ENCODE results near the gene GSE1.

GSE1 gene

DNA sequence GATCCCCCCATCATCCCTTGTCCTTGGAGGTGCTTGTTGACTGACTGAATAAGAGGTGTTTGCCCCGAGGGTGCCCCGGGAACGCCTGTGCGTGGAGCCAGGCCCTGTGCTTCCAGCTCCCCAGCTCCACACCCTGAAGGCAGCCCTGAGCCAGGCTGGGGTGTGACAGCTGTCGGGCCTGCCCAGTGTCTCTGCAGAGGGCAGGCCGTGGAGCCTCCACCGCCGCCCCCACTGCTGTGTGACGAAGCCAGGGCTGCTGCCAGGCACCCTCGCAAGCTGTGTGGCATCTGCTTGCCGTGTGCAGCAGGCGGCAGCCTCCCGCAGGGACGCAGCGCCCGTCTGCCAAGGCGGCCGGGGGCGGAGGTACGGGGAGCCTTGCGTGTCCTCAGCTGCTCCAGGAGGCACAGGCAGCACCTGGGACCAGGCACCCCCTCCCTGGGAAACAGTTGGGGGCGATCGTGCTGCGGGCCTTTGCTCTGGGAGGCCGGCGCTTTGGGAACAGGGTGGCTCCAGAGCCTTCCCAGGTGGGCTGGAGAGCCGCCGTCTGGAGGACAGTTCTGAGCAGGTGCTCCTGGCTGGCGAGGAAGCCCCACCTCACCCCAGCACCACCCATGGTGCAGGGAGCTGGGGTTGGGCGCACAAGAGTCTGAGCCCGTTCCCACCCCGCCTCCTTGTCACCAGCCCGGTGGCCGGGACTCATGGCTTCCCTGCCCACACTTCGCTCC is 26.6 kb downstream of the GSE1 start:
- Histone ChIP-seq H3K4me1 (ENCODE audit: control insufficient read depth in 1 of 2, insufficient read depth in 2 of 2, low read length in 2 of 2) (peaks cover 21 to 42% of the 10 kb centered on the region in 2 donors), H3K4me3 (ENCODE audit: low read depth in 1 of 2, low read length in 2 of 2) (no peak overlapping the region), H3K9ac (ENCODE audit: low read depth in 1 of 2, low read length in 2 of 2) (no peak overlapping the region), H3K36me3 (ENCODE audit: control insufficient read depth in 1 of 2, insufficient read depth in 2 of 2, low read length in 2 of 2) (peaks cover 0 to 9% of the 10 kb centered on the region in 2 donors), H3K9me3 (ENCODE audit: control insufficient read depth in 1 of 2, low read length in 2 of 2) (no peaks in the 10 kb centered on the region), H3K27me3 (ENCODE audit: control insufficient read depth in 1 of 2, insufficient read depth in 2 of 2, low read length in 2 of 2) (no peaks in the 10 kb centered on the region), H3K27ac (ENCODE audit: low read depth, low read length) (no peak overlapping the region)

DNA sequence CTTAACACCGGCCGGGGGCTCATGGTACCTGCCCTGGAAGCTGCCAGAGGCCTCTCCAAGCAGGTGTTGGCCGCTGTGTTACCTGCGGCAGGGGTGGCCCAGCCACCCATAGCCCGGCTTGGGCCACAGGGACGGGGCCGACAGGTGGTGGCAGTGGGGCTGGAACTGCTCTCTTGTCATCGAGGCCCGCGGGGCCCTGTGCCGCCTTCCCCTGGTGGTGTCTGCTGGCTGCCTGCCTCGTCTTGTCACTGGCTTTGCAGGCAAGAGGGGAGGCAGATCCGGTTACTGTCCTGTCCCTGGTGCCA is 27.1 kb downstream of the GSE1 start:
- peaks cover 0 to 9% of the 10 kb centered on the region in 2 donors for H3K36me3 ChIP-seq (ENCODE audit: control insufficient read depth in 1 of 2, insufficient read depth in 2 of 2, low read length in 2 of 2)
- H3K4me3 ChIP-seq (ENCODE audit: low read depth in 1 of 2, low read length in 2 of 2) = no peak overlapping the region
- H3K9me3 ChIP-seq (ENCODE audit: control insufficient read depth in 1 of 2, low read length in 2 of 2) = no peaks in the 10 kb centered on the region
- H3K27ac ChIP-seq (ENCODE audit: low read depth, low read length) = no peak overlapping the region
- no peak overlapping the region for H3K9ac ChIP-seq (ENCODE audit: low read depth in 1 of 2, low read length in 2 of 2)
- H3K27me3 ChIP-seq (ENCODE audit: control insufficient read depth in 1 of 2, insufficient read depth in 2 of 2, low read length in 2 of 2) = no peaks in the 10 kb centered on the region
- H3K4me1 ChIP-seq (ENCODE audit: control insufficient read depth in 1 of 2, insufficient read depth in 2 of 2, low read length in 2 of 2) = peaks cover 26 to 47% of the 10 kb centered on the region in 2 donors

DNA sequence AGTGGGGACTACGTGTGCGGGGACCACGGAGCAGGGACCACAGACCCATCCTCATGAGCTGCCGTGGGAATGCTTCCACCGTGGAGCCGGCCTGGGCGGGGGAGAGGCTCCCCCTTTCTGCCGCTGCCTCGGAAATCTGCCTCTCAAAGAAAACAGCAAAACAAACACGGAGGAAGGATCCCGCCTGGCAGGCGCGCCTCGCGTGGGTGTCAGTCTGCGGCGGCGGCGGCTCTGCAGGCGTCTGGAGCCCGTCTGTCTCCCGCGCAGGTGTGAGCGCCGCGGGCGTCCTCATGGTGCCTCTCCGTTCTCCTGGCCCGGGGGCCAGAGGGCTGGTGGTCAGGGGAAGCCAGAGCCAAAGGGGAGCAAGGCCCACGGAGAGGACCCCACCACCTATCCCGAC is 27.5 kb downstream of the GSE1 start:
- Histone ChIP-seq H3K4me1 (ENCODE audit: control insufficient read depth in 1 of 2, insufficient read depth in 2 of 2, low read length in 2 of 2) (peaks cover 27 to 51% of the 10 kb centered on the region in 2 donors), H3K9me3 (ENCODE audit: control insufficient read depth in 1 of 2, low read length in 2 of 2) (no peaks in the 10 kb centered on the region), H3K9ac (ENCODE audit: low read depth in 1 of 2, low read length in 2 of 2) (no peak overlapping the region), H3K4me3 (ENCODE audit: low read depth in 1 of 2, low read length in 2 of 2) (no peak overlapping the region), H3K27me3 (ENCODE audit: control insufficient read depth in 1 of 2, insufficient read depth in 2 of 2, low read length in 2 of 2) (no peaks in the 10 kb centered on the region), H3K27ac (ENCODE audit: low read depth, low read length) (no peak overlapping the region), H3K36me3 (ENCODE audit: control insufficient read depth in 1 of 2, insufficient read depth in 2 of 2, low read length in 2 of 2) (peaks cover 0 to 8% of the 10 kb centered on the region in 2 donors)

DNA sequence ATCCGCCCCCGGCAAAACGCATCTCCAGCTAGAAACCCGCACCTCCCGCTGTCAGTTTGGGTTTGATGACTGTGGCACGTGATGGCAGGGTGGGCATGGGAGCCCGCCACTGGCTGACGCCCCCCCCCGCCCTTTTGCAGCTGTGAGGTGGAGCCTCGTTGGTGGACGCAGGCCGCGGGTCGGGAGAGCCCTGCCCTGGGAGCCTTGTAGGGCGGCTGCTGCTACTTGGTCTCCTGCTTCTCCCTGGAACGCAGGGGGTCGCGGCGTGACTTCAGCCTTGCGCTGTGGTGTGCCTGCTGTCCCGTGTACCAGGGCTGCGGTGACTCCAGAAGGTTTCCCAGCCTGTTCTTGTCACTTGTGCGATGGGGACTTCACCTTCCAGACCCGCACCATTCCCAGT is 28.2 kb downstream of the GSE1 start:
- no peak overlapping the region for H3K27ac ChIP-seq (ENCODE audit: low read depth, low read length)
- H3K9me3 ChIP-seq (ENCODE audit: control insufficient read depth in 1 of 2, low read length in 2 of 2) = no peaks in the 10 kb centered on the region
- H3K36me3 ChIP-seq (ENCODE audit: control insufficient read depth in 1 of 2, insufficient read depth in 2 of 2, low read length in 2 of 2) = peaks cover 0 to 14% of the 10 kb centered on the region in 2 donors
- no peak overlapping the region for H3K4me3 ChIP-seq (ENCODE audit: low read depth in 1 of 2, low read length in 2 of 2)
- no peak overlapping the region for H3K9ac ChIP-seq (ENCODE audit: low read depth in 1 of 2, low read length in 2 of 2)
- no peaks in the 10 kb centered on the region for H3K27me3 ChIP-seq (ENCODE audit: control insufficient read depth in 1 of 2, insufficient read depth in 2 of 2, low read length in 2 of 2)
- peaks cover 27 to 56% of the 10 kb centered on the region in 2 donors for H3K4me1 ChIP-seq (ENCODE audit: control insufficient read depth in 1 of 2, insufficient read depth in 2 of 2, low read length in 2 of 2)

DNA sequence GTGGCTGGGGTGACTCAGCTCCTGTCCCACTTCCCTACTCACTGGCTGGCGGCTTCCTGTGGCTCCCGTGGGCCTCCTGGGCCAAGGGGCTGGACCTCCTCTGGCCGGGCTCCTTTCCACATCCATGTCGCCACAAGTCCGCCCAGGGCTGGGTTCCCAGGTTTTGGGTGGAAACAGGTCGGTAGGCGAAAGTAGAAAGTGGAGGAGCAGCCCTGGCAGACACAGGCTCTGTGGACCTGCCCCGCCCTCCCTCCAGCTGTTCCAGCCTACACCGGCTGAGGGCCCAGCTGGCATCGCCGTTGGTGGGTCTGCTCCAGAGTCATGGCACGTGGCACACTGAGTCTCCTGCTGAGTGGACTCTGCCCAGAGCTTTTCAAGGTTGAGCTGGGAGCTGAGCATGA is 28.7 kb downstream of the GSE1 start:
- Histone ChIP-seq H3K4me3 (ENCODE audit: low read depth in 1 of 2, low read length in 2 of 2) (no peak overlapping the region), H3K4me1 (ENCODE audit: control insufficient read depth in 1 of 2, insufficient read depth in 2 of 2, low read length in 2 of 2) (peaks cover 27 to 56% of the 10 kb centered on the region in 2 donors), H3K36me3 (ENCODE audit: control insufficient read depth in 1 of 2, insufficient read depth in 2 of 2, low read length in 2 of 2) (peaks cover 0 to 16% of the 10 kb centered on the region in 2 donors), H3K27me3 (ENCODE audit: control insufficient read depth in 1 of 2, insufficient read depth in 2 of 2, low read length in 2 of 2) (no peaks in the 10 kb centered on the region), H3K27ac (ENCODE audit: low read depth, low read length) (no peak overlapping the region), H3K9me3 (ENCODE audit: control insufficient read depth in 1 of 2, low read length in 2 of 2) (no peaks in the 10 kb centered on the region), H3K9ac (ENCODE audit: low read depth in 1 of 2, low read length in 2 of 2) (no peak overlapping the region)

DNA sequence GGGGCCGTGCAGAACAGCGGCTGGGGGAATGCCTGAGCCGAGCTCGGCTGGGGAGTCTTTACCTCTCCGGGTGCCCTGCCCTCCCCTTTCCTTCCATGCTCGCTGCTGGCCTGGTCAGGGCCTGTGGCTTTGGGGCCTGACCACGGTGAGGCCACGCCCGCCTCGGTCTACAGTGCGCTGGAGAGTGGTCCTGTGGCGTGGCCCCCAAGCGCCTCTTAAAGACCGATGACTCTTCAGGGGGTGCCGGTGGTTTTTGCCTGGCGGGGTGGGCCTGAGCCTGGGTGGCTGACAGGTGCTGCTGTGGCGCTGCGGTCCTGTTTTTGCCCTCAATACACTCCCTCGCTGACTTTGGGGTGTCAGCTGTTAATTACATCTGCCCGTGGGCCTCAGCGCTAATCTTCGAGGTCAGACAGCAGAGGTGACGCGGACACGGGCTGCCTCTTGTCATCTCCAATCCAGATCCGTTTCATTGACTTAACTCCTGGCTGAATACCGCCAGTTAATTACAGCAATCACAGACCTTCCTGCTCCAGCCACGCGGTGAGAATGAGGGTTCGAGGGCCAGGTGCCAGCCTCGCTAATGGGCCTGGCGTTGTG is 29.7 kb downstream of the GSE1 start:
- peaks cover 27 to 56% of the 10 kb centered on the region in 2 donors for H3K4me1 ChIP-seq (ENCODE audit: control insufficient read depth in 1 of 2, insufficient read depth in 2 of 2, low read length in 2 of 2)
- peaks cover 0 to 12% of the 10 kb centered on the region in 2 donors for H3K36me3 ChIP-seq (ENCODE audit: control insufficient read depth in 1 of 2, insufficient read depth in 2 of 2, low read length in 2 of 2)
- H3K9me3 ChIP-seq (ENCODE audit: control insufficient read depth in 1 of 2, low read length in 2 of 2) = no peaks in the 10 kb centered on the region
- no peak overlapping the region for H3K9ac ChIP-seq (ENCODE audit: low read depth in 1 of 2, low read length in 2 of 2)
- H3K4me3 ChIP-seq (ENCODE audit: low read depth in 1 of 2, low read length in 2 of 2) = no peak overlapping the region
- no peak overlapping the region for H3K27ac ChIP-seq (ENCODE audit: low read depth, low read length)
- no peaks in the 10 kb centered on the region for H3K27me3 ChIP-seq (ENCODE audit: control insufficient read depth in 1 of 2, insufficient read depth in 2 of 2, low read length in 2 of 2)

DNA sequence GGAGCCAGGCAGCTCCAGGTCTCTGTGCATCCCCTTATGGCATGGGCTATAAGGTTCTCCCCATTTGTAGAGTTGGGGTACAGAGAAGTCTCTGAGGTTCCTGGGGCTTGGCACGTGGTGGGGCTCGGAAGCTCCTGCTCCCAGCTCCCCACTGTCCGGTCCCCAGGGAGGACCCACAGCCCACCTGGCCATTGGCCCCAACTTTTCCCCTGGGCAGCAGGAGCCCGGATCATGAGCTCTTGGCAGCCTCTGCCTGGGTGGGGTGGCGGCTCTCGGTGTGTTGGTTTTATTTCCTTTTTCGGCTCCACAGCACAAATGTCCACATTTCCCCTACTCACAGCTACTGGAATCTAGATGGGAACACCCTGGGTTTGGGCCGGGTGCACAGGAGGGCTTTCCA is 30.5 kb downstream of the GSE1 start:
- no peak overlapping the region for H3K4me3 ChIP-seq (ENCODE audit: low read depth in 1 of 2, low read length in 2 of 2)
- no peaks in the 10 kb centered on the region for H3K27me3 ChIP-seq (ENCODE audit: control insufficient read depth in 1 of 2, insufficient read depth in 2 of 2, low read length in 2 of 2)
- no peak overlapping the region for H3K9ac ChIP-seq (ENCODE audit: low read depth in 1 of 2, low read length in 2 of 2)
- H3K4me1 ChIP-seq (ENCODE audit: control insufficient read depth in 1 of 2, insufficient read depth in 2 of 2, low read length in 2 of 2) = peaks cover 27 to 56% of the 10 kb centered on the region in 2 donors
- H3K36me3 ChIP-seq (ENCODE audit: control insufficient read depth in 1 of 2, insufficient read depth in 2 of 2, low read length in 2 of 2) = peaks cover 0 to 17% of the 10 kb centered on the region in 2 donors
- no peak overlapping the region for H3K27ac ChIP-seq (ENCODE audit: low read depth, low read length)
- no peaks in the 10 kb centered on the region for H3K9me3 ChIP-seq (ENCODE audit: control insufficient read depth in 1 of 2, low read length in 2 of 2)

DNA sequence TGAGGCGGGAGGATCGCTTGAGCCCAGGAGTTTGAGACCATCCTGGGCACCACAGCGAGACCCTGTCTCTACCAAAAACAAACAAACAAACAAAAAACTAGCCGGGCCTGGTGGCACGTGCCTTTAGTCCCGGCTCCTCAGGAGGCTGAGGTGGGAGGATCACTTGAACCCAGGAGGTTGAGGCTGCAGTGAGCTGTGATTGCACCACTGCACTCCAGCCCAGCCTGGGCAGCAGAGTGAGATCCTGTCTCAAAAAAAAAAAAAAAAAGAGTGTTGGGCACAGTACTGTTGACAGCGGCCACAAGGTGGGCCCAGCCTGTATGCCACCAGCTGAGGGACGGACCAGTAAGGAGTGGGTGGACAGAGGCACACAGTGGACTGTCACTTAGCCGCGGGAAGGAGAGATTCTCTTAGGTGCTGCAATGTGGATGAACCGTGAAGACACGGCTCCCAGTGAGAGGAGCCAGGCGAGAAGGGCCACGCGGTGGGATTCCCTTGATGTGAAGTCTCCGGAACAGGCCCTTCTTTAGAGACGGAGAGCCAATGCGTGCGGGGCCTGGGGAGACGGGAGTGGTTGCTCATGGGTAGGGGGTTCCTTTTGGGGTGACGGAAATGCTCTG is 31.1 kb downstream of the GSE1 start:
- H3K4me1 ChIP-seq (ENCODE audit: control insufficient read depth in 1 of 2, insufficient read depth in 2 of 2, low read length in 2 of 2) = peaks cover 26 to 52% of the 10 kb centered on the region in 2 donors
- no peak overlapping the region for H3K27ac ChIP-seq (ENCODE audit: low read depth, low read length)
- no peaks in the 10 kb centered on the region for H3K27me3 ChIP-seq (ENCODE audit: control insufficient read depth in 1 of 2, insufficient read depth in 2 of 2, low read length in 2 of 2)
- H3K9ac ChIP-seq (ENCODE audit: low read depth in 1 of 2, low read length in 2 of 2) = no peak overlapping the region
- H3K36me3 ChIP-seq (ENCODE audit: control insufficient read depth in 1 of 2, insufficient read depth in 2 of 2, low read length in 2 of 2) = peaks cover 0 to 18% of the 10 kb centered on the region in 2 donors
- no peaks in the 10 kb centered on the region for H3K9me3 ChIP-seq (ENCODE audit: control insufficient read depth in 1 of 2, low read length in 2 of 2)
- H3K4me3 ChIP-seq (ENCODE audit: low read depth in 1 of 2, low read length in 2 of 2) = no peak overlapping the region

DNA sequence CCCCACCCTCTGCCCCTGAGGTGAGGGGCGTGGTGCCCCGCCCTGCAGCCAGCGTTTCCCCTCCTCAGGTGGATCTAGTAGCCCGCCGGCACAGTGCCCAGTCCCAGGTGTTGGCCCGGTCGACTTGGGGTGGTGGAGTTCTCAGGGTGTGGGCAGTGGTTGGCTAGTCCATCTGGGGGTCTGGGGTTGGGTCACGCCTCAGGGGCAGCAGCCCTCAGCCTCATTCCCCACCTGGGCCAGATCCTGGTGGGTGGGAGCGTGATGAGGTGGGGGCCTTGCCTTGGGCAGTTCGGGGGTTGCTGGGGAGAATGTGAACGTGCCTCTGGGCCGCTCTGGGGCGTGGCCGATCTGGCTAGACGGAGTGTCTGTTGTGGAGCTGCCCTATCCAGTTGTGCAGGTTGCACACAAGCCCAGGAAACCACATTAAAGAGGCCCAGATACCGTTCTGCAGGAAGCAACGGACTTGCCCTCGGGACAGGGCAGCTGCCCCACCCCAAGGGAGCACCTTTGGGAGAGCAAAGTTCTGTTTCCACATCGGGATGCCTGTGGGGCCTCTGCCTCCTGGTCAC is 32.0 kb downstream of the GSE1 start:
- H3K27ac ChIP-seq (ENCODE audit: low read depth, low read length) = no peak overlapping the region
- H3K9ac ChIP-seq (ENCODE audit: low read depth in 1 of 2, low read length in 2 of 2) = no peak overlapping the region

DNA sequence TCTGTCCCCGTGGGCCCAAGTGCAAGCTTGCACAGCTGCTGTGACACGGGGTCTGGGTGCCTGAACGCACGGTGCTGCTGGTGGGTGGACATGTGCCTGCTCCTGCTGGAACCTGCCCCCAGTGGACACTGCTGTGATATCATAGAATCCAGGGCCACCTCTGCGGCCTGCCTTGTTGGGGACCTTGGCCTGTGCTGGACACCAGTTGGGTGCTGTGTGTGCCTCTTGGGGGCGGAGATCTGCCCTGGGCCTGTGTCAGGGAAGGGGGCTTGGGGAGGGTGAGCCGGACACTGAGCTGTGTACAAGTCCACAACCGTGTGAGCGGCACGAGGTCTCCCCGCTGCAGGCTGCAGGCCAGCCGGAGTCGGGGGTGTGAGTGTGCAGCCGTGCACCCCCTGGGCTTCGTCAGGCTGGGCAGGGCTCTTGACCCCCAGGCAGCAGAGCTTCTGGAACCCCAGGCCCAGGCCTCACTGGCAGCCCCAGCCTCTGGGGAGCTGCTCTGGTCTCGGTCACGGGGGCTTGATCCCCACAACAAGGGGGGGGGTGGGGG is 33.3 kb downstream of the GSE1 start:
- H3K27me3 ChIP-seq (ENCODE audit: control insufficient read depth in 1 of 2, insufficient read depth in 2 of 2, low read length in 2 of 2) = no peaks in the 10 kb centered on the region
- H3K27ac ChIP-seq (ENCODE audit: low read depth, low read length) = no peak overlapping the region
- H3K4me1 ChIP-seq (ENCODE audit: control insufficient read depth in 1 of 2, insufficient read depth in 2 of 2, low read length in 2 of 2) = peaks cover 17 to 35% of the 10 kb centered on the region in 2 donors
- no peaks in the 10 kb centered on the region for H3K9me3 ChIP-seq (ENCODE audit: control insufficient read depth in 1 of 2, low read length in 2 of 2)
- no peak overlapping the region for H3K4me3 ChIP-seq (ENCODE audit: low read depth in 1 of 2, low read length in 2 of 2)
- H3K9ac ChIP-seq (ENCODE audit: low read depth in 1 of 2, low read length in 2 of 2) = no peak overlapping the region
- H3K36me3 ChIP-seq (ENCODE audit: control insufficient read depth in 1 of 2, insufficient read depth in 2 of 2, low read length in 2 of 2) = peaks cover 0 to 23% of the 10 kb centered on the region in 2 donors

More for the DNA sequence above, 32.0 kb downstream of the GSE1 start:
- Histone ChIP-seq H3K27me3 (ENCODE audit: control insufficient read depth in 1 of 2, insufficient read depth in 2 of 2, low read length in 2 of 2) (no peaks in the 10 kb centered on the region), H3K4me1 (ENCODE audit: control insufficient read depth in 1 of 2, insufficient read depth in 2 of 2, low read length in 2 of 2) (peaks cover 20 to 43% of the 10 kb centered on the region in 2 donors), H3K4me3 (ENCODE audit: low read depth in 1 of 2, low read length in 2 of 2) (no peak overlapping the region), H3K9me3 (ENCODE audit: control insufficient read depth in 1 of 2, low read length in 2 of 2) (no peaks in the 10 kb centered on the region), H3K36me3 (ENCODE audit: control insufficient read depth in 1 of 2, insufficient read depth in 2 of 2, low read length in 2 of 2) (peaks cover 0 to 23% of the 10 kb centered on the region in 2 donors)

Measured in duodenal mucosa (tissue), 2 donors.